AG04449 (cell line): ENCODE results near the gene ACTR10.
"Not testable (repeated sequence)": the region's sequence is repeated elsewhere in the genome, so short reads cannot be mapped to it uniquely, and the experiment has no call there.

Experiments used
- CTCF ChIA-PET: fragments of 350-600 bp; formaldehyde crosslinking; extraction: SDS; loops from one replicate; lab custom pipeline; 2021; ENCODE audit warnings: antibody characterized with exemption; lab: Yijun Ruan, JAX
- POLR2A ChIA-PET: fragments of 400-600, 350-600 bp; formaldehyde crosslinking; extraction: SDS; loops from one replicate; lab custom pipeline; 2020; ENCODE audit warnings: antibody characterized with exemption, inconsistent platforms; lab: Yijun Ruan, JAX
- DNase-seq: peaks from one replicate; pipeline ENCODE4 v3.0.0-alpha.2; 2010; ENCODE audit warnings: low read depth, low spot score
- H3K4me3 ChIP-seq: 2 replicates; pipeline ENCODE4 v1.5.1; 2011; ENCODE audit warnings: low read depth, mild to moderate bottlenecking, control low read depth, low read length
- TF ChIP-seq, protein P1 (sequence below): IDR thresholded peaks from one replicate; pipeline ENCODE4 v1.5.1; 2011; ENCODE audit warnings: mild to moderate bottlenecking, moderate library complexity, low read length, control low read depth, inconsistent platforms; ENCODE audit not compliant: insufficient read depth; ENCODE audit errors: missing control alignments

The ACTR10 gene

GRCh38 chr14:58258156-58258555 lies 58.2 kb downstream of the ACTR10 start:
- DNase-seq, result no peak
- TF ChIP-seq, protein P1, sequence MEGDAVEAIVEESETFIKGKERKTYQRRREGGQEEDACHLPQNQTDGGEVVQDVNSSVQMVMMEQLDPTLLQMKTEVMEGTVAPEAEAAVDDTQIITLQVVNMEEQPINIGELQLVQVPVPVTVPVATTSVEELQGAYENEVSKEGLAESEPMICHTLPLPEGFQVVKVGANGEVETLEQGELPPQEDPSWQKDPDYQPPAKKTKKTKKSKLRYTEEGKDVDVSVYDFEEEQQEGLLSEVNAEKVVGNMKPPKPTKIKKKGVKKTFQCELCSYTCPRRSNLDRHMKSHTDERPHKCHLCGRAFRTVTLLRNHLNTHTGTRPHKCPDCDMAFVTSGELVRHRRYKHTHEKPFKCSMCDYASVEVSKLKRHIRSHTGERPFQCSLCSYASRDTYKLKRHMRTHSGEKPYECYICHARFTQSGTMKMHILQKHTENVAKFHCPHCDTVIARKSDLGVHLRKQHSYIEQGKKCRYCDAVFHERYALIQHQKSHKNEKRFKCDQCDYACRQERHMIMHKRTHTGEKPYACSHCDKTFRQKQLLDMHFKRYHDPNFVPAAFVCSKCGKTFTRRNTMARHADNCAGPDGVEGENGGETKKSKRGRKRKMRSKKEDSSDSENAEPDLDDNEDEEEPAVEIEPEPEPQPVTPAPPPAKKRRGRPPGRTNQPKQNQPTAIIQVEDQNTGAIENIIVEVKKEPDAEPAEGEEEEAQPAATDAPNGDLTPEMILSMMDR, result no peak
- ChIA-PET POLR2A (no interaction called here), CTCF (interaction anchor here (0.6 to 1.0 kb wide), 3 partner anchors 10 to 141 kb away, joined by 3 read pairs; partner anchors contain the start of gene ARID4A)
- no peak overlapping the region for H3K4me3 ChIP-seq

- ChIA-PET POLR2A (interaction anchor here (0.6 kb wide), 1 partner anchor 28 kb away, joined by 5 read pairs; no protein-coding TSS in a partner anchor), CTCF (interaction anchor here (0.7 kb wide), 1 partner anchor 16 kb away, joined by 3 read pairs; no protein-coding TSS in a partner anchor)
- not testable (repeated sequence) for H3K4me3 ChIP-seq, DNase-seq
These were observed 62.1 kb downstream of the ACTR10 start for GRCh38 chr14:58262005-58262404.

DNA sequence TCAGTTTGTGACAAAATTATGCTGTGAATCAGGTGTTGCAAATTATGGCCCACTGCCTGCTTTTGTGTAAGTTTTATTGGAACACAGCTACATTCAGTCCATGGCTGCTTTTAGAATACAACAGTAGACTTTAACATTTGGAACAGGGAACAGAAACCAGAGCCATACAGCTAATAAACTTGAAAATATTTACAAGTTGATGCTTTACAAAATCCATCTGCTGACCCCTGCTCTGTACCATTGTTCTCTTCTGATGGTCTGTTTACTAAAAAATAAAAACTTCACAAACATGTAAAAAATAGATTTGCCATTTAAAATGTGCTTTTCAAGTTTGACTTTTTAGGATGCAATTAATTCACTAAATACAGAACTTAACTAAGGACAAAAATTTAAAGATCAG lies 65.5 kb downstream of the ACTR10 start:
- TF ChIP-seq, protein P1, result no peak
- ChIA-PET POLR2A (interaction anchor here (0.6 kb wide), 1 partner anchor 11 kb away, joined by 5 read pairs; no protein-coding TSS in a partner anchor), CTCF (interaction anchor here (0.9 to 2.3 kb wide), 2 partner anchors 10 to 21 kb away, joined by 3 to 8 read pairs; partner anchors contain the start of gene PSMA3)
- no peak for DNase-seq
- H3K4me3 ChIP-seq, result no peak overlapping the region

DNA sequence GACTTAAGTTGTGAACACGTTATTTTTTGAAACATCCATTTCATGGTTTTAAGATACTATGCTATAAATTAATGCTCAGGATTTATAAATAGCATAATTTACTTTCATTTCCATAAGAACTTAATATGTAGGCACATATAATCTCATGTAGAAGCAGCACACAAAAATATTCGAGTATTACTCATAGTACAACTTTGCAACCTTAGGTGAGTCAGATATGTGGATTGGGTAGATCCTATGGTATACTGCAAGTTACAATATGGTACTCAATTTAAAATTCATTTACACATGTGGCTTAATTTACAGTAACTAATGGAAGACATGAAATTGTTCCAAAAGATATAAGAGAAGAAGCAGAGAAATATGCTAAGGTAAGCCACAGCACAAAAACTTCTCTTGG lies 70.7 kb downstream of the ACTR10 start:
- ChIA-PET POLR2A (no interaction called here), CTCF (interaction anchor here (1.3 kb wide), 1 partner anchor 12 kb away, joined by 3 read pairs; no protein-coding TSS in a partner anchor)
- TF ChIP-seq, protein P1, result no peak
- no peak for DNase-seq
- no peak overlapping the region for H3K4me3 ChIP-seq

DNA sequence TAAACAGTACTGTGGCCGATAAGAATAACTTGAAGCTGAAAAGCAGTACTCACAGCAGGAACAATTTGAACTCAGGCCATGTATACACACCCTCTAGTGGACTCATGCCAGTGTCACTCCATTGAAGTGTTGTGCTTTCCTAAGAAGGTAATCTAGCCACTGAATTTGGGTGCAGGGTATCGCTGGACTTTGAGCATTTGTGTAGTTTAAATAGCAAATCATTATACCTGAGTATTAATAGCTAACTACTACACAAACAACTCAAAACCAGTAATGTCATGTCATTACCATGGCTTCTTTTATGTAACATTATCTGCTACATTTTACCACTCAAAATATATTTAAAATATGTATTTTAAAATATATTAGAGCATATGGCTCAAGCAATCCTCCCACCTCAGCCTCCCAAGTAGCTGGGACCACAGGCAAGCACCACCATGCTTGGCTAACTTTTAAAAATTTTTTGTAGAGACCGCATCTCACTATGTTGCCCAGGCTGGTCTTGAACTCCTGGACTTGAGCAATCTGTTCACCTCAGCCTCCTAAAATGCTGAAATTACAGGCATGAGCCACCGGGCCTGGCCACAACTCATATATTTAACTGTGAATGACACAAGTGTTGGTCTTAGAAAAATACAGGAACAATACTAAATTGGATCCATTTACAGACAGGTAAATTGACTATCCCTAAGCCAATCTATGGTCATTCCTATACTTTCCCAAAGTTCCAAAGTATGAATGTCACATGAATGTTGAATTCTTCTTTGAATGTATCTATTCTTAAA lies 72.8 kb downstream of the ACTR10 start:
- ChIA-PET CTCF (interaction anchor here (1.4 kb wide), 1 partner anchor 8 kb away, joined by 4 read pairs; no protein-coding TSS in a partner anchor), POLR2A (no interaction called here)
- TF ChIP-seq, protein P1, result peak; percentile 7
- no peak for DNase-seq
- no peak overlapping the region for H3K4me3 ChIP-seq

- TF ChIP-seq, protein P1, result no peak
- H3K4me3 ChIP-seq, result no peak overlapping the region
- POLR2A ChIA-PET, result interaction anchor here (1.0 kb wide), 1 partner anchor 23 kb away, joined by 3 read pairs; the partner anchor contains the start of gene ARID4A
- CTCF ChIA-PET, result interaction anchor here (1.2 kb wide), 1 partner anchor 10 kb away, joined by 4 read pairs; no protein-coding TSS in a partner anchor
- no peak for DNase-seq
These were observed 74.9 kb downstream of the ACTR10 start for GRCh38 chr14:58274881-58275280.
